ENCODE results near the gene CDK5. TPM values are rescaled to one million over a fixed set of nuclear protein-coding genes. Genes with fewer than 3 reads are reported as not detected.

Gene CDK5
- total and polyA plus RNA-seq, 2 of the 13 experiments (the other 11 are each of a cell fraction or from before 2014, with no cell fraction given) = 16.4 to 21.3 TPM

- TF ChIP-seq ZFP91 (CRISPR knock-in tag; IDR thresholded peaks at IDR 0.05; ENCODE audit: borderline replicate concordance) = peak; percentile 73; the same call in 1 of the 2 replicates
- no peak for TF ChIP-seq ZSCAN20 (CRISPR knock-in tag; IDR thresholded peaks at IDR 0.05; ENCODE audit: borderline replicate concordance)
- no peak for TF ChIP-seq ZNF503 (CRISPR knock-in tag; IDR thresholded peaks at IDR 0.05)
- no peak for TF ChIP-seq ZNF124 (CRISPR knock-in tag; IDR thresholded peaks at IDR 0.05)
- 0 out of 2 replicates have a peak, but pooled peaks have one; percentile 50 for TF ChIP-seq ZNF839 (CRISPR knock-in tag; IDR thresholded peaks at IDR 0.05; ENCODE audit: borderline replicate concordance)
- peak; percentile 64; the same call in 1 of the 2 replicates for TF ChIP-seq ZNF547 (CRISPR knock-in tag; IDR thresholded peaks at IDR 0.05)
- no peak for TF ChIP-seq EED (CRISPR knock-in tag; IDR thresholded peaks at IDR 0.05)
- peak; percentile 40; the same call in 1 of the 2 replicates for TF ChIP-seq ZNF317 (CRISPR knock-in tag; IDR thresholded peaks at IDR 0.05)
- TF ChIP-seq SYNCRIP (IDR thresholded peaks at IDR 0.05; ENCODE audit: insufficient read depth, low read depth, low read length) = no peak
- TF ChIP-seq CENPBD1 (CRISPR knock-in tag; IDR thresholded peaks at IDR 0.05; ENCODE audit: borderline replicate concordance, low read depth) = no peak
- TF ChIP-seq ZNF280D (CRISPR knock-in tag; IDR thresholded peaks at IDR 0.05) = 0 out of 2 replicates have a peak, but pooled peaks have one; percentile 55
- peak; percentile 70 for TF ChIP-seq ZNF501 (CRISPR knock-in tag; IDR thresholded peaks at IDR 0.05)
- peak; percentile 86 for TF ChIP-seq ARID4A (CRISPR knock-in tag; IDR thresholded peaks at IDR 0.05; ENCODE audit: borderline replicate concordance)
- TF ChIP-seq ZNF670 (CRISPR knock-in tag; IDR thresholded peaks at IDR 0.05; ENCODE audit: borderline replicate concordance) = no peak
- no peak for TF ChIP-seq MAF1 (CRISPR knock-in tag; IDR thresholded peaks at IDR 0.05; ENCODE audit: borderline replicate concordance)
Observed at GRCh38 chr7:151085691-151086620, 28.3 kb upstream of the CDK5 start, which contains the start of gene AGAP3 (continued).

All from HepG2 (cell line).